VCaP (cell line): Measurements from ENCODE around the gene CFAP77.

Source experiments
- H3K27ac ChIP-seq: fragments of 450-650 bp; 2 replicates; pipeline ENCODE4 v1.5.1; 2017
- TF ChIP-seq, protein P1 (sequence below): fragments of 450-650 bp; conservative IDR thresholded peaks from 2 replicates; pipeline ENCODE4 v1.5.1; 2017; ENCODE audit warnings: mild to moderate bottlenecking, moderate library complexity

Gene CFAP77

DNA sequence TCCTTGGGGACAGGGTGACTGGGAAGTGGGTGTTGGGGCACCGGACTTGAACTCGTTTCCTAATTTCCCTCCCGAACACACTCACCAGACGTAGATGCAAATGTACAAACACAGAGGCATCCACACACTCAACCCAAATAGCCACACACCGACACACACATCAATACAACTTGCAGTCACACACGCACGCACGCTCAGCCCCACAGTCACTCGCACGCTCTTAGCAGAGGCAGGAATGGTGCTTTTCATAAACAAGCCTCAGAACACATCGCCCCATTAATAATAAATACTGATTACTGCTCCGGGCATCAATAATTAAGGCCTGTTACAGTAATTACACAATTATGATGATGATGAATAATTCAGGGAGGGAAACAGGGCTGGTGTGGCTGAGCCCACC lies 178.1 kb downstream of the CFAP77 start:
- TF ChIP-seq, protein P1, sequence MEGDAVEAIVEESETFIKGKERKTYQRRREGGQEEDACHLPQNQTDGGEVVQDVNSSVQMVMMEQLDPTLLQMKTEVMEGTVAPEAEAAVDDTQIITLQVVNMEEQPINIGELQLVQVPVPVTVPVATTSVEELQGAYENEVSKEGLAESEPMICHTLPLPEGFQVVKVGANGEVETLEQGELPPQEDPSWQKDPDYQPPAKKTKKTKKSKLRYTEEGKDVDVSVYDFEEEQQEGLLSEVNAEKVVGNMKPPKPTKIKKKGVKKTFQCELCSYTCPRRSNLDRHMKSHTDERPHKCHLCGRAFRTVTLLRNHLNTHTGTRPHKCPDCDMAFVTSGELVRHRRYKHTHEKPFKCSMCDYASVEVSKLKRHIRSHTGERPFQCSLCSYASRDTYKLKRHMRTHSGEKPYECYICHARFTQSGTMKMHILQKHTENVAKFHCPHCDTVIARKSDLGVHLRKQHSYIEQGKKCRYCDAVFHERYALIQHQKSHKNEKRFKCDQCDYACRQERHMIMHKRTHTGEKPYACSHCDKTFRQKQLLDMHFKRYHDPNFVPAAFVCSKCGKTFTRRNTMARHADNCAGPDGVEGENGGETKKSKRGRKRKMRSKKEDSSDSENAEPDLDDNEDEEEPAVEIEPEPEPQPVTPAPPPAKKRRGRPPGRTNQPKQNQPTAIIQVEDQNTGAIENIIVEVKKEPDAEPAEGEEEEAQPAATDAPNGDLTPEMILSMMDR = no peak
- H3K27ac ChIP-seq = no peak overlapping the region

- TF ChIP-seq, protein P1 = no peak
- H3K27ac ChIP-seq = no peak overlapping the region
These were observed 178.6 kb downstream of the CFAP77 start for GRCh38 chr9:132588501-132589147.

DNA sequence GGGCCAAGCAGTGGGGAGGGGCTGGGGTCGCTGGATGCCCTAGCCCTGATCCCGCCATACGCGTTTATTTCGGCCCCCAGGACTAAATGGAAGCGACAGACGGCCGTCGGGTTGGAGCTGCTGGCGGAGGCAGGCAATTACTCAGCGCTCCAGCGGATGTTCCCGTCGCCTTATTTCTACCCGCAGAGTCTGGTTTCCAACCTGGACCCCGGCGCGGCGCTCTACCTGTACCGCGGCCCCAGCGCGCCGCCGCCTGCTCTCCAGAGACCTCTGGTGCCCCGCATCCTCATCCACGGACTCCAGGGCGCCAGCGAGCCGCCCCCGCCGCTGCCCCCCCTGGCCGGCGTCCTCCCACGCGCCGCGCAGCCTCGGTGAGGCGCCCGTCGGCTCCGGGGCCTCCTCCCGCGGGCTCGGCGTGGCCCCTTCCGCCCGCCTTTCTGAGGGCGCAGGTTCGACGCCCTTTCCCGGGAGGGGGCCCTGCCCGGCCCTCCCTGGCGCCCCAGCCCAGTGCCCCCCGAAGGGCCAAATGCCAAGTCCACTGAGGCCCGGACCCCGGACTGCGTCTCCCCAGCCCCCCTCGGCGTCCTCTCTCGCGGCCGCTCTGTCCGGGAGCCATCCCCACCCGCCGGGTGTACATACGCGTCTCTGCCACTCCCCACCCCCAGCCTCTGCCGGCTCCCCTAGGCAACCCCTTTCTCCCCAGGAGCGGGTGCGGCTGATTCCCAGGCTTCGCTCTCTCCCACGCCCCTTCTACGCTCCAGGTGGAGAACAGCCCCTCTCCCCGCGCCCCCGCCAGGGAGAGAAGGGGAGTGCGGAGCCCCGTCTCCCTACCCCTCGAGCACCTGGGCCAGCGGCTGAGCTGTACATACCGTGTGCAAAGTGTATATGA lies 179.4 kb downstream of the CFAP77 start:
- H3K27ac ChIP-seq = no peak overlapping the region
- TF ChIP-seq, protein P1 = no peak

GRCh38 chr9:132590037-132590317 lies 180.0 kb downstream of the CFAP77 start:
- no peak overlapping the region for H3K27ac ChIP-seq
- TF ChIP-seq, protein P1 = no peak

DNA sequence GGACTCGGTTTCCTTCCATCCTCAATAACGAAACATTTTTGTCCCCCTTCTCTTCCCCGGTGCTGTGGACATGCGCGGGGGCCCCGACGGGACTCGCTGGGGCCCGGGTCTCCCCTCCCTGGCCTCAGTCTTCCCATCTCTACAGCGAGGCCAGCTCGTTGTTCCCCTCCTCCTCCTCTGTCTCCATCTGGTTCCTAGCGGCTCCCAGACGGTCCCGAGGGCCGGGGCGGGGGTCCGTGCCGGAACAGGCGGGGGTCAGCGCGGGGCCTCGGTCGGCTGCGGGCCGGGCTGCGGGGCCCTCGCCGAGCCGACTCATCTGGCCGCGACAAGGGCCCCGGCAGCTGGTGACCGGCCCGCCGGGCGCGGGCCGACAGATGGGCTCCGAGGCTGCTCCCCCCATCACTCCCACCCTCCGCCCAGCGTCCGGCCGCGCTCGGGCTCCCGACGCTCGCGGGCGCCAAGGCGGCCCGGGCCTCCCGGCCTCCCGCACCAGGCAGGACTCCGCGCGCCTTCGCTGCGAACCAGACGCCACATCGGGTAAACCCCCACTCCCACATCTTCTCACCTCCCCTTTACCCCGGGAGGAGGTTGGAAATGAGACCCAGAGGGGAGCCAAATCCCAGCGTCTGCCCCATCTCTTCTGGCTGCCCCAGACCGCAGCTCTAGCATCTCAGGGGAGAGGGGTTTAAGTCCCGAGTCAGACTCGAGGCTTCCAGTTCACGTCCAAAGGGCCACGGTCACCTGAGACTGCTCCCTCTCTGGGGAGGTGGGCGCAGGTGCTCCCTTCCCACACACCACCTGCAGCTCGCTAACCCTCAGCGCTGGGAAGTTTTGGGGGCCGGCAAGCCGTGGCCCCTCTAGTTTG lies 180.5 kb downstream of the CFAP77 start:
- TF ChIP-seq, protein P1 = no peak
- H3K27ac ChIP-seq = no peak overlapping the region

GRCh38 chr9:132591244-132591643 lies 181.2 kb downstream of the CFAP77 start:
- no peak overlapping the region for H3K27ac ChIP-seq
- TF ChIP-seq, protein P1 = no peak

GRCh38 chr9:132591751-132592314 lies 181.8 kb downstream of the CFAP77 start:
- TF ChIP-seq, protein P1 = no peak
- H3K27ac ChIP-seq = no peak overlapping the region
